Mammary epithelial cell (primary cell): Measurements from ENCODE around the gene TRIM31.
A peak's percentile ranks its signal among the peaks of the same experiment; 100 is the strongest.

Source experiments
- EZH2 ChIP-seq: IDR thresholded peaks from 2 replicates; pipeline ENCODE4 v1.6.1; 2012; ENCODE audit warnings: low read length, inconsistent platforms, borderline replicate concordance
- TF ChIP-seq, protein P1 (sequence below), 2 donors: IDR thresholded peaks in 1 of 2; conservative IDR thresholded peaks in 1 of 2; 2 replicates each; pipeline ENCODE4 v1.5.1; 2011 to 2012; ENCODE audit warnings: inconsistent platforms in 2 of 2, low read length in 2 of 2, mild to moderate bottlenecking in 2 of 2, control low read depth in 1 of 2, low read depth in 1 of 2; ENCODE audit not compliant: insufficient read depth in 1 of 2; ENCODE audit errors: extremely low read depth in 1 of 2

DNA sequence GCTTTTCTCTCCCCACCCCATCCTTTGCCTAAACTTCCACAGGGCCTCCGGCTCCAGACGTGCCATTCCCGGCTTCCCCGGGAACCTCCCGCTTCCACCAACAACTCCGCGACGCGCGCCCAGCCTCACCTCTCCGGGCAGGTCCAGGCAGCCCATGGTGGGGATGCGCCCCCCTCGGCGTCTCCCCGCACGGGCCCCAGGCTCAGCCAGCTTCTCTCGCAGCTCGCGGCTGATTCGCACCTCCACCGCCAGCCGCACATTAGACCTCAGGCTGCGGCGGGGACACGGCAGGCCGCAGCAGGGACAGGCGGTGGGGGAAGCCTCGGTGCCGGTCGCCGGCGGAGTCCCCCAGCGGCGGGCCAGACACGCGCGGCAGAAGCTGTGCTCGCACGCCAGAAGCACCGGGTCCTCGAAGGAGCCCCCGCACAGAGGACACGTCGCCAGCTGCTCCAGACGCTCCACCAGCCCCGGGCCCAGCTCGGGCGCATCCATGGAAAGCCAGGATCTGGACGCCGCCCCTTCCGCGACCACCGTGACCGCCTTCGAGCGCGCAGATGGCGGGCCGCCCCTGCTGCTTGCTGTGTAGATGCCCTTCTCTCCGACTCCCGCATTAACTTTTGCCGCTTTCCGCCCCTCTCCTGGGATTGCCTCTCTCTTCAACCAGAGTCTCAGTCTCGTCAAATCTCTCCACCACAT, 37.6 kb downstream of the TRIM31 start, which contains the start of gene RNF39:
- TF ChIP-seq, protein P1, sequence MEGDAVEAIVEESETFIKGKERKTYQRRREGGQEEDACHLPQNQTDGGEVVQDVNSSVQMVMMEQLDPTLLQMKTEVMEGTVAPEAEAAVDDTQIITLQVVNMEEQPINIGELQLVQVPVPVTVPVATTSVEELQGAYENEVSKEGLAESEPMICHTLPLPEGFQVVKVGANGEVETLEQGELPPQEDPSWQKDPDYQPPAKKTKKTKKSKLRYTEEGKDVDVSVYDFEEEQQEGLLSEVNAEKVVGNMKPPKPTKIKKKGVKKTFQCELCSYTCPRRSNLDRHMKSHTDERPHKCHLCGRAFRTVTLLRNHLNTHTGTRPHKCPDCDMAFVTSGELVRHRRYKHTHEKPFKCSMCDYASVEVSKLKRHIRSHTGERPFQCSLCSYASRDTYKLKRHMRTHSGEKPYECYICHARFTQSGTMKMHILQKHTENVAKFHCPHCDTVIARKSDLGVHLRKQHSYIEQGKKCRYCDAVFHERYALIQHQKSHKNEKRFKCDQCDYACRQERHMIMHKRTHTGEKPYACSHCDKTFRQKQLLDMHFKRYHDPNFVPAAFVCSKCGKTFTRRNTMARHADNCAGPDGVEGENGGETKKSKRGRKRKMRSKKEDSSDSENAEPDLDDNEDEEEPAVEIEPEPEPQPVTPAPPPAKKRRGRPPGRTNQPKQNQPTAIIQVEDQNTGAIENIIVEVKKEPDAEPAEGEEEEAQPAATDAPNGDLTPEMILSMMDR (conservative IDR thresholded peaks at IDR 0.05 in 1 of 2, IDR thresholded peaks at IDR 0.05 in 1 of 2; ENCODE audit: extremely low read depth in 1 of 2, insufficient read depth in 1 of 2, low read depth in 1 of 2, low read length in 2 of 2), result peak in 1 of 2 donors; percentile 6
- no peak for TF ChIP-seq EZH2
